ENCODE measurements around the gene PRR22.

DNA sequence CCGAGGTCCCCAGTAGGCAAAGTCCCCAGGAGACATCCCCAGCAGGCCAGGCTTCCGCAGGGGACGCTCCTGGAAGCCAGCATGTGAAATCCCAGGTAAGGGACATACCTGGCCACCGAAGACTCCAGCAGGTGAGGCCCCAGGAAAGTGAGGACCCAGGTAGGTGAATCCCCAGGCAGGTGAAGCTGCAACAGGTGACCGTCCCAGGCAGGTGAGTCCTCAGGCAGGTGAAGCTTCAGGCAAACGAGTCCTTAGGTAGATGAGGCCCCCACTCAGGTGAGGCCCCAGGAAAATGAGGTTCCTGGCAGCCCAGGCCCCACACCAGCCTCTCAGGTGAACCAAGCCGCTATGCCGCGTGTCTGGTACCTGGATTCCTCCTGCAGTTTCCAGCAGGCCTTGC, 46.6 kb upstream of the PRR22 start:
- TF ChIP-seq, protein P1, sequence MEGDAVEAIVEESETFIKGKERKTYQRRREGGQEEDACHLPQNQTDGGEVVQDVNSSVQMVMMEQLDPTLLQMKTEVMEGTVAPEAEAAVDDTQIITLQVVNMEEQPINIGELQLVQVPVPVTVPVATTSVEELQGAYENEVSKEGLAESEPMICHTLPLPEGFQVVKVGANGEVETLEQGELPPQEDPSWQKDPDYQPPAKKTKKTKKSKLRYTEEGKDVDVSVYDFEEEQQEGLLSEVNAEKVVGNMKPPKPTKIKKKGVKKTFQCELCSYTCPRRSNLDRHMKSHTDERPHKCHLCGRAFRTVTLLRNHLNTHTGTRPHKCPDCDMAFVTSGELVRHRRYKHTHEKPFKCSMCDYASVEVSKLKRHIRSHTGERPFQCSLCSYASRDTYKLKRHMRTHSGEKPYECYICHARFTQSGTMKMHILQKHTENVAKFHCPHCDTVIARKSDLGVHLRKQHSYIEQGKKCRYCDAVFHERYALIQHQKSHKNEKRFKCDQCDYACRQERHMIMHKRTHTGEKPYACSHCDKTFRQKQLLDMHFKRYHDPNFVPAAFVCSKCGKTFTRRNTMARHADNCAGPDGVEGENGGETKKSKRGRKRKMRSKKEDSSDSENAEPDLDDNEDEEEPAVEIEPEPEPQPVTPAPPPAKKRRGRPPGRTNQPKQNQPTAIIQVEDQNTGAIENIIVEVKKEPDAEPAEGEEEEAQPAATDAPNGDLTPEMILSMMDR (IDR thresholded peaks at IDR 0.05; ENCODE audit: low read depth, low read length): no peak
- no peak for TF ChIP-seq EZH2phosphoT487 (IDR thresholded peaks at IDR 0.05; ENCODE audit: low read depth)

Measured in OCI-LY3 (cell line).